IPS-18c (cell line): ENCODE measurements around the gene DNAH1.
A peak's percentile ranks its signal among the peaks of the same experiment; 100 is the strongest.

Experiments used
- H3K4me3 ChIP-seq: 2 replicates; pipeline ENCODE4 v1.7.0; 2013; ENCODE audit warnings: low read depth, mild to moderate bottlenecking, low read length, moderate library complexity; ENCODE audit not compliant: insufficient read depth
- H3K9me3 ChIP-seq: one replicate; pipeline ENCODE4 v1.6.1; 2013; ENCODE audit warnings: mild to moderate bottlenecking, low read length, moderate library complexity; ENCODE audit not compliant: control insufficient read depth, insufficient read depth

The DNAH1 gene

GRCh38 chr3:52438579-52439425 lies 122.7 kb downstream of the DNAH1 start:
- H3K4me3 ChIP-seq = no peak overlapping the region
- no peaks in the 10 kb centered on the region for H3K9me3 ChIP-seq

- no peaks in the 10 kb centered on the region for H3K9me3 ChIP-seq
- H3K4me3 ChIP-seq = no peak overlapping the region
Observed at GRCh38 chr3:52439426-52440248, 123.5 kb downstream of the DNAH1 start.

- Histone ChIP-seq H3K9me3 (no peaks in the 10 kb centered on the region), H3K4me3 (no peak overlapping the region)
Observed at GRCh38 chr3:52440249-52440551, 124.1 kb downstream of the DNAH1 start.

GRCh38 chr3:52440671-52441070 lies 124.6 kb downstream of the DNAH1 start:
- Histone ChIP-seq H3K9me3 (no peaks in the 10 kb centered on the region), H3K4me3 (no peak overlapping the region)

- Histone ChIP-seq H3K4me3 (no peak overlapping the region), H3K9me3 (no peaks in the 10 kb centered on the region)
Observed at GRCh38 chr3:52441091-52441771, 125.1 kb downstream of the DNAH1 start.

- Histone ChIP-seq H3K4me3 (no peak overlapping the region), H3K9me3 (peaks cover 1% of the 10 kb centered on the region)
Observed at GRCh38 chr3:52441772-52442332, 125.7 kb downstream of the DNAH1 start.

GRCh38 chr3:52442409-52443267 lies 126.5 kb downstream of the DNAH1 start:
- Histone ChIP-seq H3K4me3 (no peak overlapping the region), H3K9me3 (peaks cover 2% of the 10 kb centered on the region)

GRCh38 chr3:52443268-52443610 lies 127.1 kb downstream of the DNAH1 start:
- no peak overlapping the region for H3K4me3 ChIP-seq
- H3K9me3 ChIP-seq = peaks cover 2% of the 10 kb centered on the region

- H3K4me3 ChIP-seq = no peak overlapping the region; the same call in 1 of the 2 replicates
- H3K9me3 ChIP-seq = peaks cover 2% of the 10 kb centered on the region
Observed at GRCh38 chr3:52443791-52444687, 127.9 kb downstream of the DNAH1 start.

GRCh38 chr3:52444860-52445793 lies 129.0 kb downstream of the DNAH1 start, which contains the start of gene SEMA3G:
Gene SEMA3G, minus strand, starts transcription at chr3:52445103. Its CDS starts 76 bp downstream, at chr3:52445027.
- H3K4me3 ChIP-seq = peak within 1 kb of the TSS; percentile 30

GRCh38 chr3:52446042-52446441 lies 129.9 kb downstream of the DNAH1 start:
- H3K9me3 ChIP-seq = peaks cover 2% of the 10 kb centered on the region
- no peak overlapping the region for H3K4me3 ChIP-seq

More at GRCh38 chr3:52444860-52445793, 129.0 kb downstream of the DNAH1 start, which contains the start of gene SEMA3G:
- peaks cover 2% of the 10 kb centered on the region for H3K9me3 ChIP-seq

GRCh38 chr3:52446631-52447511 lies 130.8 kb downstream of the DNAH1 start:
- H3K4me3 ChIP-seq = no peak overlapping the region

GRCh38 chr3:52447512-52448355 lies 131.6 kb downstream of the DNAH1 start:
- H3K4me3 ChIP-seq = no peak overlapping the region
- peaks cover 2% of the 10 kb centered on the region for H3K9me3 ChIP-seq

More at GRCh38 chr3:52446631-52447511, 130.8 kb downstream of the DNAH1 start:
- peaks cover 2% of the 10 kb centered on the region for H3K9me3 ChIP-seq
